Fibroblast of pulmonary artery (primary cell): ENCODE data around the gene F2R.
A peak's percentile ranks its signal among the peaks of the same experiment; 100 is the strongest.

Source experiments
- DNase-seq: peaks from one replicate; pipeline ENCODE4 v3.0.0-alpha.2; 2010; ENCODE audit warnings: low read depth
- H3K4me3 ChIP-seq: replicated peaks from 2 replicates; pipeline ENCODE4 v1.5.1; 2011; ENCODE audit warnings: low read depth, mild to moderate bottlenecking, control low read depth, low read length, moderate library complexity
- CTCF ChIP-seq: IDR thresholded peaks from 2 replicates; pipeline ENCODE4 v1.5.1; 2011; ENCODE audit warnings: mild to moderate bottlenecking, control low read depth, low read length, inconsistent platforms; ENCODE audit errors: missing control alignments

Gene F2R

GRCh38 chr5:76704131-76704663 is 11.7 kb upstream of the F2R start:
- TF ChIP-seq CTCF, result no peak
- H3K4me3 ChIP-seq, result no peak overlapping the region
- DNase-seq, result no peak

GRCh38 chr5:76705574-76705973 is 10.4 kb upstream of the F2R start:
- no peak for TF ChIP-seq CTCF
- DNase-seq, result no peak
- no peak overlapping the region for H3K4me3 ChIP-seq

- TF ChIP-seq CTCF, result no peak
- H3K4me3 ChIP-seq, result no peak overlapping the region
- no peak for DNase-seq
Observed at GRCh38 chr5:76709762-76710161, 6.2 kb upstream of the F2R start.

GRCh38 chr5:76710991-76711390 is 4.9 kb upstream of the F2R start:
- no peak overlapping the region for H3K4me3 ChIP-seq
- TF ChIP-seq CTCF, result no peak
- DNase-seq, result no peak

GRCh38 chr5:76714751-76715485 is 1.0 kb upstream of the F2R start:
- peak overlapping the region; percentile 79 for H3K4me3 ChIP-seq
- TF ChIP-seq CTCF, result no peak
- DNase-seq, result no peak

GRCh38 chr5:76715486-76715735 is 515 bp upstream of the F2R start:
- no peak for TF ChIP-seq CTCF
- DNase-seq, result no peak
- H3K4me3 ChIP-seq, result peak overlapping the region; percentile 79
